ENCODE results near the gene SYT2. TPM values are rescaled to one million over a fixed set of nuclear protein-coding genes. Genes with fewer than 3 reads are reported as not detected.

The SYT2 gene
- total and polyA plus RNA-seq, 10 of the 15 experiments (the other 5 are each of a cell fraction or from before 2014, with no cell fraction given) = not detected

- no peaks in the 10 kb centered on the region; a peak in 2 of 4 replicates for H3K27me3 ChIP-seq (replicated peaks in 1 of 2; ENCODE audit: control insufficient read depth in 2 of 2, insufficient read depth in 2 of 2, low read length in 1 of 2)
- 28% methylated on average over 3 of the region's 3 CpGs for WGBS (ENCODE audit: insufficient coverage, insufficient replicate concordance, low lambda C conversion rate, missing lambda C conversion rate)
- H3K9me3 ChIP-seq (replicated peaks; ENCODE audit: control insufficient read depth, insufficient read depth, low read length) = no peaks in the 10 kb centered on the region
- in situ Hi-C loops (cut with MboI) (no loop called here), intact Hi-C loops (cut with micrococcal nuclease; ENCODE audit: unreplicated experiment) (no loop called here)
- H3K36me3 ChIP-seq (ENCODE audit: control insufficient read depth in 2 of 2, insufficient read depth in 2 of 2, low read length in 1 of 2) = no peaks in the 10 kb centered on the region
- no peak for FAIRE-seq
- no TSS peak for BruUV-seq (replicated peaks)
- no peak for ATAC-seq
- no peak for TF ChIP-seq NFYB (IDR thresholded peaks at IDR 0.05; ENCODE audit: insufficient read depth, low read depth, low read length)
- TF ChIP-seq ZBTB33 (IDR thresholded peaks at IDR 0.05) = no peak
- ChIA-PET CTCF (interaction anchor here (0.6 kb wide), 1 partner anchor 116 kb away, joined by 3 read pairs; no protein-coding TSS in a partner anchor), POLR2A (no interaction called here), RAD21 (ENCODE audit: unreplicated experiment) (no interaction called here), SMC1A (ENCODE audit: uncharacterized antibody, unreplicated experiment) (no interaction called here)
- H3K79me2 ChIP-seq (ENCODE audit: control insufficient read depth, insufficient read depth, low read length) = no peaks in the 10 kb centered on the region
- no peak overlapping the region for H3K27ac ChIP-seq (ENCODE audit: control insufficient read depth, insufficient read depth)
- H3K4me1 ChIP-seq (ENCODE audit: control insufficient read depth, insufficient read depth, low read length) = no peaks in the 10 kb centered on the region
- no peak overlapping the region for H3K4me2 ChIP-seq (ENCODE audit: control insufficient read depth, insufficient read depth)
- H2AFZ ChIP-seq (ENCODE audit: control insufficient read depth, low read depth, low read length) = no peak overlapping the region
- H3K4me3 ChIP-seq = no peak overlapping the region
- no peak for DNase-seq (ENCODE audit: low read depth, low spot score)
- H4K20me1 ChIP-seq (ENCODE audit: control insufficient read depth, insufficient read depth) = no peaks in the 10 kb centered on the region
- H3K9ac ChIP-seq (ENCODE audit: control insufficient read depth, insufficient read depth, low read length) = no peak overlapping the region
Observed at GRCh38 chr1:202665417-202665816, 44.8 kb downstream of the SYT2 start.

GRCh38 chr1:202664083-202664482, 46.2 kb downstream of the SYT2 start:
- ATAC-seq (no peak), DNase-seq (ENCODE audit: low read depth, low spot score) (no peak), FAIRE-seq (no peak)
- WGBS (ENCODE audit: insufficient coverage, insufficient replicate concordance, low lambda C conversion rate, missing lambda C conversion rate) = 0% methylated on average over 1 of the region's 1 CpG
- no peaks in the 10 kb centered on the region; a peak in 2 of 4 replicates for H3K27me3 ChIP-seq (replicated peaks in 1 of 2; ENCODE audit: control insufficient read depth in 2 of 2, insufficient read depth in 2 of 2, low read length in 1 of 2)
- POLR2A ChIA-PET = no interaction called here
- no peaks in the 10 kb centered on the region for H3K36me3 ChIP-seq (ENCODE audit: control insufficient read depth in 2 of 2, insufficient read depth in 2 of 2, low read length in 1 of 2)
- H3K4me3 ChIP-seq = no peak overlapping the region
- H3K4me1 ChIP-seq (ENCODE audit: control insufficient read depth, insufficient read depth, low read length) = no peaks in the 10 kb centered on the region
- no peak overlapping the region for H3K9ac ChIP-seq (ENCODE audit: control insufficient read depth, insufficient read depth, low read length)
- H3K79me2 ChIP-seq (ENCODE audit: control insufficient read depth, insufficient read depth, low read length) = no peaks in the 10 kb centered on the region
- H3K4me2 ChIP-seq (ENCODE audit: control insufficient read depth, insufficient read depth) = no peak overlapping the region
- no TSS peak for BruUV-seq (replicated peaks)
- SMC1A ChIA-PET (ENCODE audit: uncharacterized antibody, unreplicated experiment) = no interaction called here
- RAD21 ChIA-PET (ENCODE audit: unreplicated experiment) = no interaction called here
- intact Hi-C loops (cut with micrococcal nuclease; ENCODE audit: unreplicated experiment) = no loop called here
- H4K20me1 ChIP-seq (ENCODE audit: control insufficient read depth, insufficient read depth) = no peaks in the 10 kb centered on the region
- no peaks in the 10 kb centered on the region for H3K9me3 ChIP-seq (replicated peaks; ENCODE audit: control insufficient read depth, insufficient read depth, low read length)
- in situ Hi-C loops (cut with MboI) = no loop called here
- no peak overlapping the region for H3K27ac ChIP-seq (ENCODE audit: control insufficient read depth, insufficient read depth)
- H2AFZ ChIP-seq (ENCODE audit: control insufficient read depth, low read depth, low read length) = no peak overlapping the region
- CTCF ChIA-PET = no interaction called here
- TF ChIP-seq POU2F2 (IDR thresholded peaks at IDR 0.05; ENCODE audit: borderline replicate concordance, low read depth, low read length) (no peak), PML (IDR thresholded peaks at IDR 0.05; ENCODE audit: low read length) (no peak), USF1 (IDR thresholded peaks at IDR 0.05; ENCODE audit: borderline replicate concordance, extremely low read length, insufficient read depth, low read depth, low read length) (no peak), EP300 (IDR thresholded peaks at IDR 0.05; ENCODE audit: borderline replicate concordance in 1 of 2, control insufficient read depth in 1 of 2, low read depth in 2 of 2, low read length in 2 of 2) (no peak), SKIL (IDR thresholded peaks at IDR 0.05; ENCODE audit: low read depth, poor library complexity, severe bottlenecking) (no peak), CREM (IDR thresholded peaks at IDR 0.05; ENCODE audit: low read depth) (no peak), TCF12 (IDR thresholded peaks at IDR 0.05; ENCODE audit: low read depth, low read length) (no peak), MYB (IDR thresholded peaks at IDR 0.05; ENCODE audit: borderline replicate concordance, low read depth, low read length) (no peak), IKZF1 (conservative IDR thresholded peaks at IDR 0.05) (no peak), MXI1 (IDR thresholded peaks at IDR 0.05; ENCODE audit: low read depth, low read length) (no peak)
